Measurements from ENCODE around the gene CRMP1.

DNA sequence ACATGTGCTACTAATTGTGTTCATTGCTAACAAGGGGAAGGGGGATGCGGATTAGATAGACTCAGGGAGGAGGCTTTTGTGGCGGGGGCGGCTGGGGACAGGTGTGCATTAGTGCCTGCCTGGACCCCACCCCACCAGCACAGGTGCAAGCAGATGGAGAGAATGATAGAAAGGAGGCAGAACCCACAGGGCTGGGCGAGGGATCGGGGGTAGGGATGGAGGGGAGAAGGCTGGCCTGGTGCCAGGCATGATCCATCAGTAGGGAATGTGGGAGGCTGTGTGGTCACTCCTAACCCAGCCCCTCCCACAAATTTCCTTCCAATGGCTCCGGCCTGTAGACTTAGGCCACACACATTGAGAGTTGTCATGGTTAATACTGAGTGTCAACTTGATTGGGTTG, 30.5 kb upstream of the CRMP1 start:
- no peak for TF ChIP-seq POLR2A (IDR thresholded peaks at IDR 0.05; ENCODE audit: low read length)
- TF ChIP-seq GATA1 (IDR thresholded peaks at IDR 0.05; ENCODE audit: low read depth, low read length) = no peak

Data from erythroblast (primary cell).